Thyroid gland (tissue), 4 donors: Measurements from ENCODE around the gene LARGE1. TPM values are rescaled to one million over a fixed set of nuclear protein-coding genes. Genes with fewer than 3 reads are reported as not detected.

Source experiments
- DNase-seq, 2 donors: peaks; one replicate each; pipeline ENCODE4 v3.0.0-alpha.2; 2019
- H3K27ac ChIP-seq, 3 donors: fragments of 200-600 bp; sonication (generic); 1 replicate in 2 of 3; 2 replicates in 1 of 3; pipeline ENCODE4 v1.5.1; 2016 to 2019; ENCODE audit warnings: mild to moderate bottlenecking in 1 of 3, moderate library complexity in 1 of 3
- H3K27me3 ChIP-seq: fragments of 200-600 bp; sonication (generic); one replicate; pipeline ENCODE4 v1.5.1; 2019
- H3K36me3 ChIP-seq, 2 donors: fragments of 200-600 bp; sonication (generic); one replicate each; pipeline ENCODE4 v1.5.1; 2016 to 2019
- H3K4me1 ChIP-seq, 2 donors: fragments of 200-600 bp; sonication (generic); one replicate each; pipeline ENCODE4 v1.5.1; 2017 to 2019
- H3K4me3 ChIP-seq, 3 donors: fragments of 200-600 bp; sonication (generic); replicated peaks in 1 of 3; 1 replicate in 2 of 3; 2 replicates in 1 of 3; pipeline ENCODE4 v1.5.1; 2016; ENCODE audit warnings: mild to moderate bottlenecking in 1 of 3
- H3K9me3 ChIP-seq: fragments of 200-600 bp; sonication (generic); one replicate; pipeline ENCODE4 v1.5.1; 2017
- POLR2A ChIP-seq, 2 donors: fragments of 450-650 bp; IDR thresholded peaks; one replicate each; pipeline ENCODE4 v1.6.1; 2017; ENCODE audit warnings: antibody characterized with exemption in 2 of 2, mild to moderate bottlenecking in 2 of 2, moderate library complexity in 1 of 2
- WGBS, 2 donors: methylation state at CpG; one replicate each; pipeline ENCODE4 v1.1.5; 2017; 5-methylcytosine and 5-hydroxymethylcytosine counted together
- intact Hi-C: fragments of 100-400 bp; cut with DNase I; formaldehyde crosslinking; loops from one replicate; pipeline ENCODE4 v1.15.1; 2023
- total RNA-seq, 4 donors: library from RNA; depleted of rRNA; stranded (reverse); fragments of >200 nt; gene quantifications; one replicate each; pipeline ENCODE4 v1.2.3, GENCODE V29; 2016
- TF ChIP-seq, protein P1 (sequence below), 6 experiments: fragments of 200-600 bp in 3 of 6; fragments of 450-650 bp in 3 of 6; sonication (generic) in 3 of 6; IDR thresholded peaks; one replicate each; pipeline ENCODE4 v1.5.1; 2016 to 2019; ENCODE audit warnings: antibody characterized with exemption in 6 of 6, mild to moderate bottlenecking in 2 of 6, inconsistent platforms in 1 of 6, moderate library complexity in 1 of 6

Gene LARGE1
- total RNA-seq, 4 donors from 2014 or later: 13.6 to 16.3 (median 15.1) TPM

GRCh38 chr22:33354928-33355327 lies 565.3 kb downstream of the LARGE1 start:
- H3K4me1 ChIP-seq: no peaks in the 10 kb centered on the region
- WGBS, 2 donors: 87 to 88% methylated on average over 1 of the region's 1 CpG
- no peaks in the 10 kb centered on the region for H3K27me3 ChIP-seq
- H3K4me3 ChIP-seq: no peak overlapping the region
- intact Hi-C loops: no loop called here
- TF ChIP-seq POLR2A (IDR thresholded peaks at IDR 0.05): no peak
- TF ChIP-seq, protein P1, sequence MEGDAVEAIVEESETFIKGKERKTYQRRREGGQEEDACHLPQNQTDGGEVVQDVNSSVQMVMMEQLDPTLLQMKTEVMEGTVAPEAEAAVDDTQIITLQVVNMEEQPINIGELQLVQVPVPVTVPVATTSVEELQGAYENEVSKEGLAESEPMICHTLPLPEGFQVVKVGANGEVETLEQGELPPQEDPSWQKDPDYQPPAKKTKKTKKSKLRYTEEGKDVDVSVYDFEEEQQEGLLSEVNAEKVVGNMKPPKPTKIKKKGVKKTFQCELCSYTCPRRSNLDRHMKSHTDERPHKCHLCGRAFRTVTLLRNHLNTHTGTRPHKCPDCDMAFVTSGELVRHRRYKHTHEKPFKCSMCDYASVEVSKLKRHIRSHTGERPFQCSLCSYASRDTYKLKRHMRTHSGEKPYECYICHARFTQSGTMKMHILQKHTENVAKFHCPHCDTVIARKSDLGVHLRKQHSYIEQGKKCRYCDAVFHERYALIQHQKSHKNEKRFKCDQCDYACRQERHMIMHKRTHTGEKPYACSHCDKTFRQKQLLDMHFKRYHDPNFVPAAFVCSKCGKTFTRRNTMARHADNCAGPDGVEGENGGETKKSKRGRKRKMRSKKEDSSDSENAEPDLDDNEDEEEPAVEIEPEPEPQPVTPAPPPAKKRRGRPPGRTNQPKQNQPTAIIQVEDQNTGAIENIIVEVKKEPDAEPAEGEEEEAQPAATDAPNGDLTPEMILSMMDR (IDR thresholded peaks at IDR 0.05): no peak
- no peaks in the 10 kb centered on the region for H3K36me3 ChIP-seq
- H3K27ac ChIP-seq: no peak overlapping the region
- no peaks in the 10 kb centered on the region for H3K9me3 ChIP-seq
- no peak for DNase-seq

- Histone ChIP-seq H3K36me3 (no peaks in the 10 kb centered on the region), H3K4me3 (no peak overlapping the region), H3K9me3 (no peaks in the 10 kb centered on the region), H3K4me1 (no peaks in the 10 kb centered on the region), H3K27ac (no peak overlapping the region), H3K27me3 (no peaks in the 10 kb centered on the region)
- DNase-seq: no peak
- 93 to 94% methylated on average over 4 of the region's 4 CpGs for WGBS, 2 donors
- intact Hi-C loops: no loop called here
- TF ChIP-seq, protein P1 (IDR thresholded peaks at IDR 0.05): no peak
These were observed 566.8 kb downstream of the LARGE1 start for GRCh38 chr22:33353502-33353901.

GRCh38 chr22:33352768-33353167 lies 567.5 kb downstream of the LARGE1 start:
- Histone ChIP-seq H3K27ac (no peak overlapping the region), H3K36me3 (no peaks in the 10 kb centered on the region), H3K4me1 (no peaks in the 10 kb centered on the region), H3K4me3 (no peak overlapping the region), H3K9me3 (no peaks in the 10 kb centered on the region), H3K27me3 (no peaks in the 10 kb centered on the region)
- WGBS, 2 donors: 89 to 93% methylated on average over 1 of the region's 1 CpG
- intact Hi-C loops: no loop called here
- DNase-seq: no peak
- TF ChIP-seq, protein P1 (IDR thresholded peaks at IDR 0.05): no peak
- no peak for TF ChIP-seq POLR2A (IDR thresholded peaks at IDR 0.05)

DNA sequence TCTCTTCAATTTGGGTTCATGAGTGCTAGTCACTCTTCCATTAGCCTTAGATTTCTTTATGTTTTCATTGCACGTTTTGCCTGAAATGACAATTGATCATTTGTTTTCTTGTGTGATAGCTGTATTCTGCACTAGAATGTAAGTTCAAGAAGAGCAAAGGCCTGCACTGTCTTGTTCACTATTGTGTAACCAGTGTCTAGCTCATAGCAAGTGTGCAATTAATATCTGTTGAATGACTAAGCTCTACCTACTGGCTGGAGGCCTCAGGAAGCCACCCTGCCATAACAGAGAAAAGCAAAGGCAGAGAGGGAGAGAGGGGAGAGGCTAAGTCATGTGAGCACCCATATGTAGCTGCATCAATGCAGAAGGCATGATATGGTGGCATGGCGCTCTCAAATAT lies 569.3 kb downstream of the LARGE1 start:
- H3K4me3 ChIP-seq: no peak overlapping the region
- H3K9me3 ChIP-seq: no peaks in the 10 kb centered on the region
- TF ChIP-seq, protein P1 (IDR thresholded peaks at IDR 0.05): no peak
- no peak for TF ChIP-seq POLR2A (IDR thresholded peaks at IDR 0.05)
- 76 to 80% methylated on average over 2 of the region's 2 CpGs for WGBS, 2 donors
- no peaks in the 10 kb centered on the region for H3K4me1 ChIP-seq
- DNase-seq: no peak
- H3K27me3 ChIP-seq: no peaks in the 10 kb centered on the region
- H3K36me3 ChIP-seq: no peaks in the 10 kb centered on the region
- H3K27ac ChIP-seq: no peak overlapping the region
- intact Hi-C loops: no loop called here

- no peak overlapping the region for H3K4me3 ChIP-seq
- H3K4me1 ChIP-seq: no peaks in the 10 kb centered on the region
- intact Hi-C loops: no loop called here
- WGBS, 2 donors: 74 to 80% methylated on average over 4 to 6 of the region's 8 CpGs
- H3K36me3 ChIP-seq: no peaks in the 10 kb centered on the region
- H3K27ac ChIP-seq: no peak overlapping the region
- no peaks in the 10 kb centered on the region for H3K9me3 ChIP-seq
- DNase-seq: no peak
- H3K27me3 ChIP-seq: no peaks in the 10 kb centered on the region
- TF ChIP-seq POLR2A (IDR thresholded peaks at IDR 0.05): no peak
- TF ChIP-seq, protein P1 (IDR thresholded peaks at IDR 0.05): no peak
These were observed 569.8 kb downstream of the LARGE1 start for GRCh38 chr22:33350491-33350890.
